OCI-LY7 (cell line): ENCODE measurements around the gene KCNJ14.

Experiments used
- CTCF ChIP-seq: fragments of 200-600 bp; sonication (generic); conservative IDR thresholded peaks from 2 replicates; pipeline ENCODE4 v1.5.1; 2014; ENCODE audit warnings: mild to moderate bottlenecking, antibody characterized with exemption, low read length, moderate library complexity, mixed read lengths
- EZH2phosphoT487 ChIP-seq: fragments of 200-600 bp; sonication (generic); IDR thresholded peaks from 2 replicates; pipeline ENCODE4 v1.6.1; 2018; ENCODE audit warnings: low read depth, borderline replicate concordance, mild to moderate bottlenecking, mixed run types, antibody characterized with exemption, low read length, moderate library complexity, mixed read lengths

GRCh38 chr19:48444936-48445200 lies 10.5 kb upstream of the KCNJ14 start:
- TF ChIP-seq CTCF (no peak), EZH2phosphoT487 (no peak)
